Measurements from ENCODE around the gene PLIN5.
A peak's percentile ranks its signal among the peaks of the same experiment; 100 is the strongest.
"Not testable (repeated sequence)": the region's sequence is repeated elsewhere in the genome, so short reads cannot be mapped to it uniquely, and the experiment has no call there.

GRCh38 chr19:4563562-4563961 lies 28.5 kb upstream of the PLIN5 start:
- 0 out of 2 replicates have a peak, but pooled peaks have one; percentile 37 for TF ChIP-seq POLR2AphosphoS5 (IDR thresholded peaks at IDR 0.05; ENCODE audit: low read depth)
- TF ChIP-seq CTCF (IDR thresholded peaks at IDR 0.05; ENCODE audit: insufficient read depth, low read length); REST (IDR thresholded peaks at IDR 0.05; ENCODE audit: insufficient replicate concordance, low read depth): not testable (repeated sequence)

All from HL-60 (cell line).